ENCODE measurements around the gene TMEM88.

- no peak for TF ChIP-seq CTCF (conservative IDR thresholded peaks at IDR 0.05; ENCODE audit: low read length)
- TF ChIP-seq EZH2phosphoT487 (IDR thresholded peaks at IDR 0.05; ENCODE audit: borderline replicate concordance) = no peak
Observed at GRCh38 chr17:7835814-7836595, 18.9 kb upstream of the TMEM88 start.

Measured in Loucy (cell line).